HFFc6 (cell line): ENCODE results near the gene NCKAP5. TPM values are rescaled to one million over a fixed set of nuclear protein-coding genes. Genes with fewer than 3 reads are reported as not detected.

Experiments
- DNase-seq: peaks from one replicate; pipeline ENCODE4 v3.0.0-alpha.2; 2018
- H3K27ac Mint-ChIP-seq: 2 replicates; pipeline ENCODE4 v1.8.0; 2020; ENCODE audit warnings: mild to moderate bottlenecking, mixed read lengths
- H3K27me3 Mint-ChIP-seq: 2 replicates; pipeline ENCODE4 v1.8.0; 2021; ENCODE audit warnings: mild to moderate bottlenecking, moderate library complexity, mixed read lengths; ENCODE audit not compliant: insufficient read depth
- H3K36me3 Mint-ChIP-seq: 2 replicates; pipeline ENCODE4 v1.8.0; 2021; ENCODE audit warnings: low read depth, mixed read lengths
- H3K4me1 Mint-ChIP-seq: 2 replicates; pipeline ENCODE4 v1.8.0; 2020; ENCODE audit warnings: low read depth, mixed read lengths
- H3K4me3 Mint-ChIP-seq: 2 replicates; pipeline ENCODE4 v1.8.0; 2020; ENCODE audit warnings: mild to moderate bottlenecking, moderate library complexity, mixed read lengths
- H3K9me3 Mint-ChIP-seq: 2 replicates; pipeline ENCODE4 v1.8.0; 2020; ENCODE audit warnings: mild to moderate bottlenecking, mixed read lengths
- total RNA-seq, 6 experiments: library from RNA; stranded (reverse); fragmentation: NEBNext Ultra II Directional; extraction: Animal tissue kit (Norgen Biotek cat#: 25700); gene quantifications; 2 replicates in 1 of 6; 3 replicates in 5 of 6; pipeline ENCODE4 v1.2.3, GENCODE V29; 2021
- TF ChIP-seq, protein P1 (sequence below): fragments of 200-600 bp; sonication (generic); IDR thresholded peaks from 2 replicates; pipeline ENCODE4 v1.5.0; 2021; ENCODE audit warnings: antibody characterized with exemption, mild to moderate bottlenecking

NCKAP5 gene
- total RNA-seq, 6 experiments from 2014 or later: 0.31 to 4.0 (median 3.1) TPM

DNA sequence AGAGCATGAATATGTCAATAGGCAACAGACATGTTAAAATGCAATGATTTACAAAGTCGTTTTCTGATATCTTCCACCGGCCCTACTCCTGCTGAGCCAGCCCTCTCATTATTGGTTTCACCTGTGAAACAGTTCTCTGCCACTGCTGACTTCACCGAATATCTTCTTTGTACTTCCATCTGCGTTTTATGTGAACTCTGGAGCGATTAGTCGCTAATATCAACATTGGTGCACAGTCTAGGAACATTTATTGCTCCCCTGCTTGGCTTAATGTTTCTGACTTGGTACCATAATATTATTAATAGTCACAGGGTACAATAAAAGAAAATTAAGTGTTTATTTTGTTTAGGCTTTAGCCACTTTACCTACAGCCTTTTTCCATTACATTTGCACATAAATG is 105.5 kb downstream of the NCKAP5 start:
- Mint-ChIP-seq H3K27ac (no peak overlapping the region), H3K36me3 (no peaks in the 10 kb centered on the region)

DNA sequence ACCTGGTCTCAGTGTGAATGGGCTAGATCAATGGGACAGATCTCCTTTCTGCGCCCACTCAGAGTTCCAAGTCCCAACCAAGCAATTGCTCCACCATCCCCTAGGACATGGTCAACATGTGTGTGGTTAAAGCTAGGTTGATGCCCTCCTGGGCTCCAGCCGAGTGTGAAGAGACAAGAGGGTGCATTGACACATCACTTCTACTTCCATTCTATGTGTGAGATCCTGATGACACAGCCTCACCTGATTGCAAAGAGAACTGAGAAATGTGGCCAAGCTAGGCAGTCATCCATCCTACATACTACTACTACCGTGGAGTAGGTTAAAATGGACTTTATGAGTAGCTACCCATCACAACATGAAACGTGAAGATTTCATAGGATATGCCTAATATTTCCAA is 106.8 kb downstream of the NCKAP5 start:
- Mint-ChIP-seq H3K4me1 (peaks cover 14% of the 10 kb centered on the region), H3K27ac (no peak overlapping the region), H3K4me3 (no peak overlapping the region), H3K27me3 (no peaks in the 10 kb centered on the region; the same call in none of the 2 replicates), H3K9me3 (no peaks in the 10 kb centered on the region), H3K36me3 (no peaks in the 10 kb centered on the region)
- TF ChIP-seq, protein P1, sequence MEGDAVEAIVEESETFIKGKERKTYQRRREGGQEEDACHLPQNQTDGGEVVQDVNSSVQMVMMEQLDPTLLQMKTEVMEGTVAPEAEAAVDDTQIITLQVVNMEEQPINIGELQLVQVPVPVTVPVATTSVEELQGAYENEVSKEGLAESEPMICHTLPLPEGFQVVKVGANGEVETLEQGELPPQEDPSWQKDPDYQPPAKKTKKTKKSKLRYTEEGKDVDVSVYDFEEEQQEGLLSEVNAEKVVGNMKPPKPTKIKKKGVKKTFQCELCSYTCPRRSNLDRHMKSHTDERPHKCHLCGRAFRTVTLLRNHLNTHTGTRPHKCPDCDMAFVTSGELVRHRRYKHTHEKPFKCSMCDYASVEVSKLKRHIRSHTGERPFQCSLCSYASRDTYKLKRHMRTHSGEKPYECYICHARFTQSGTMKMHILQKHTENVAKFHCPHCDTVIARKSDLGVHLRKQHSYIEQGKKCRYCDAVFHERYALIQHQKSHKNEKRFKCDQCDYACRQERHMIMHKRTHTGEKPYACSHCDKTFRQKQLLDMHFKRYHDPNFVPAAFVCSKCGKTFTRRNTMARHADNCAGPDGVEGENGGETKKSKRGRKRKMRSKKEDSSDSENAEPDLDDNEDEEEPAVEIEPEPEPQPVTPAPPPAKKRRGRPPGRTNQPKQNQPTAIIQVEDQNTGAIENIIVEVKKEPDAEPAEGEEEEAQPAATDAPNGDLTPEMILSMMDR: no peak
- DNase-seq: no peak

More for the DNA sequence above, 105.5 kb downstream of the NCKAP5 start:
- Mint-ChIP-seq H3K4me3 (no peak overlapping the region), H3K9me3 (no peaks in the 10 kb centered on the region), H3K4me1 (peaks cover 8% of the 10 kb centered on the region), H3K27me3 (no peaks in the 10 kb centered on the region; the same call in none of the 2 replicates)
- TF ChIP-seq, protein P1: no peak
- DNase-seq: no peak

DNA sequence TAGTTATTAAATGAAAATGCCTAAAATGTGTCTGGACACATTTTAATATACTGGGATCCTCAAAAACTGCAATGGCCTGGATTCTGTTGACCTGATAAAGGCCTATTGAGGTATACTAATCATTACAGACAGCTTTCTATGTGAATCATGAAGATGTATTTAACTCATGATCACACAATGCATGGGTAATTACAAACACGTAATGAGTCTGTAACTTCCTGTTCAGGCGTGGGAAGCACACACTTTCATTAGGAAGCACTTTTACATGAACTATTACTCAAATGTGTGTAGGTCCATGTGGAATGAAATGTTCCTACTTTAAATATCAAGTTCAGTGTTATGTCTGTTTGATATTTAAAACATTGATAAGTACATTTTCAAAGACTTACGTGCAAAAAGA is 108.7 kb downstream of the NCKAP5 start:
- Mint-ChIP-seq H3K9me3 (no peaks in the 10 kb centered on the region), H3K4me1 (peaks cover 14% of the 10 kb centered on the region), H3K4me3 (no peak overlapping the region), H3K27ac (no peak overlapping the region), H3K36me3 (no peaks in the 10 kb centered on the region), H3K27me3 (no peaks in the 10 kb centered on the region; the same call in none of the 2 replicates)
- DNase-seq: no peak
- TF ChIP-seq, protein P1: no peak

DNA sequence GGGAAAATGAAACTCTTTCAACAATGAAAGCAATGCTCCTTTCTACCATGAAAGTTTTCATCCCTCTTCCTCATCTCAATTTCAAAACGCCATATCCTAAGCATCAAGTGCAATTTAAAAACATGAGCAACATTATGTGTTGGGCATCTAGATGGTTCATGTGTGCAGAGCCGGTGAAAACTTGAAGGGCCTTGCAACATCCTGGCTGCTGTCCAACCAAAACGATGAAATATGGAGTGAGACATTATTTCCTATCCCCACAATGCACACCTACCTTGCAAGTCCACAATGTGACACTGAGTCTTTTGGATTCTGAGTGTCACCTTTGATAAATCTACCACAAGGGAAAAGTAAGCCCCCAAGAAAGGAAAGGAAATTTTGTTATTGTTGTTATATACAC is 110.0 kb downstream of the NCKAP5 start:
- Mint-ChIP-seq H3K27ac (no peak overlapping the region), H3K4me1 (peaks cover 16% of the 10 kb centered on the region), H3K9me3 (no peaks in the 10 kb centered on the region), H3K36me3 (no peaks in the 10 kb centered on the region), H3K27me3 (no peaks in the 10 kb centered on the region; the same call in none of the 2 replicates), H3K4me3 (no peak overlapping the region)
- TF ChIP-seq, protein P1: no peak
- DNase-seq: no peak

DNA sequence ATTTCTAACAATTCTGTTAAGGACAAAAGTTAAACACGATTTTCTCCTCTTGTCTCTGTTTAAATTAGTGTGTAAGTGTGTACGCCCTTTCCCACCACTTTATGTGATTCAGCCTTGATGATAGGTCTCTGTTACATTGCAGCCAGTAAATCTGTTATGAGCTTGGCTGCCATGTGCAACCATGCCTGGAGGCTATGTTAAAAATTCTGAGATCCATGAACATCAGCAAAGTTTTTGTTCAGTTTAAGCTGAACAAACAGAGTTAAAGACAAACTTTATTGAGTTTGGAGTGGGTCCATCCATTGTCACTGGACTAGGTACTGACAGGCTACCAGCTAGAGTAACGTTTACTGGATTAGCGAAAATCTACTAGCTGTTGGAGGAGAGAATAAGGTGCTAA is 110.4 kb downstream of the NCKAP5 start:
- H3K9me3 Mint-ChIP-seq: no peaks in the 10 kb centered on the region

More for the DNA sequence above, 110.4 kb downstream of the NCKAP5 start:
- no peaks in the 10 kb centered on the region for H3K36me3 Mint-ChIP-seq
- peaks cover 20% of the 10 kb centered on the region for H3K4me1 Mint-ChIP-seq
- DNase-seq: no peak
- H3K27ac Mint-ChIP-seq: no peak overlapping the region
- H3K4me3 Mint-ChIP-seq: no peak overlapping the region
- H3K27me3 Mint-ChIP-seq: no peaks in the 10 kb centered on the region; the same call in none of the 2 replicates
- TF ChIP-seq, protein P1: no peak
